Hepatocyte (in vitro differentiated cells): Measurements from ENCODE around the gene KIF3B. TPM values are rescaled to one million over a fixed set of nuclear protein-coding genes. Genes with fewer than 3 reads are reported as not detected.
A peak's percentile ranks its signal among the peaks of the same experiment; 100 is the strongest.

Source experiments
- DNase-seq: peaks from one replicate; pipeline ENCODE4 v3.0.0-alpha.2; 2016; ENCODE audit warnings: low spot score
- H2AFZ ChIP-seq: fragments of 200-600 bp; sonication (generic); 2 replicates; pipeline ENCODE4 v1.6.0; 2016; ENCODE audit warnings: antibody characterized with exemption, mild to moderate bottlenecking
- H3K27ac ChIP-seq: fragments of 200-600 bp; sonication (generic); 2 replicates; pipeline ENCODE4 v1.5.1; 2016; ENCODE audit warnings: mild to moderate bottlenecking
- H3K27me3 ChIP-seq: fragments of 200-600 bp; sonication (generic); 2 replicates; pipeline ENCODE4 v1.6.1; 2016
- H3K36me3 ChIP-seq: fragments of 200-600 bp; sonication (generic); replicated peaks from 2 replicates; pipeline ENCODE4 v1.5.1; 2016; ENCODE audit warnings: low read depth; ENCODE audit not compliant: insufficient read depth
- H3K4me1 ChIP-seq: fragments of 200-600 bp; sonication (generic); 2 replicates; pipeline ENCODE4 v1.5.1; 2016; ENCODE audit warnings: mild to moderate bottlenecking, moderate library complexity; ENCODE audit not compliant: insufficient read depth
- H3K4me2 ChIP-seq: fragments of 200-600 bp; sonication (generic); 2 replicates; pipeline ENCODE4 v1.6.0; 2016
- H3K4me3 ChIP-seq: fragments of 200-600 bp; sonication (generic); 2 replicates; pipeline ENCODE4 v1.5.1; 2016; ENCODE audit warnings: mild to moderate bottlenecking
- H3K79me2 ChIP-seq: fragments of 200-600 bp; sonication (generic); 2 replicates; pipeline ENCODE4 v1.6.0; 2017; ENCODE audit warnings: mild to moderate bottlenecking
- H3K9me2 ChIP-seq: fragments of 200-600 bp; sonication (generic); replicated peaks from 2 replicates; pipeline ENCODE4 v1.6.0; 2017; ENCODE audit warnings: mild to moderate bottlenecking; ENCODE audit not compliant: insufficient read depth
- H3K9me3 ChIP-seq: fragments of 200-600 bp; sonication (generic); 2 replicates; pipeline ENCODE4 v1.5.1; 2016; ENCODE audit warnings: low read depth, mild to moderate bottlenecking
- H4K20me1 ChIP-seq: fragments of 200-600 bp; sonication (generic); 2 replicates; pipeline ENCODE4 v1.6.0; 2016; ENCODE audit warnings: mild to moderate bottlenecking; ENCODE audit not compliant: insufficient read depth, poor library complexity, severe bottlenecking
- EZH2 ChIP-seq: fragments of 200-600 bp; sonication (generic); IDR thresholded peaks from 2 replicates; pipeline ENCODE4 v1.6.1; 2016; ENCODE audit warnings: antibody characterized with exemption, mild to moderate bottlenecking, borderline replicate concordance
- EZH2phosphoT487 ChIP-seq: fragments of 200-600 bp; sonication (generic); IDR thresholded peaks from one replicate; pipeline ENCODE4 v1.6.1; 2018; ENCODE audit warnings: antibody characterized with exemption, mild to moderate bottlenecking, low read depth, moderate library complexity; ENCODE audit not compliant: unreplicated experiment, severe bottlenecking
- WGBS: methylation state at CpG from one replicate; pipeline ENCODE4 v1.1.6; 2016; ENCODE audit warnings: low lambda C conversion rate; ENCODE audit errors: missing lambda C conversion rate; 5-methylcytosine and 5-hydroxymethylcytosine counted together
- polyA plus RNA-seq: library from polyadenylated mRNA; unstranded; fragments of >200 nt; fragmentation: Nextera tagmentation; extraction: Ambion mirVana; gene quantifications from 2 replicates; pipeline ENCODE4 v1.2.1, GENCODE V29; 2016
- total RNA-seq: library from RNA; depleted of rRNA; stranded (reverse); fragments of >200 nt; gene quantifications from 2 replicates; pipeline ENCODE4 v1.2.3, GENCODE V29; 2014
- TF ChIP-seq, protein P1 (sequence below): fragments of 200-600 bp; sonication (generic); IDR thresholded peaks from 2 replicates; pipeline ENCODE4 v1.5.1; 2016; ENCODE audit warnings: antibody characterized with exemption, mild to moderate bottlenecking; ENCODE audit not compliant: poor library complexity

The KIF3B gene
- total and polyA plus RNA-seq, 2 experiments from 2014 or later, result 11.7 to 32.0 TPM

DNA sequence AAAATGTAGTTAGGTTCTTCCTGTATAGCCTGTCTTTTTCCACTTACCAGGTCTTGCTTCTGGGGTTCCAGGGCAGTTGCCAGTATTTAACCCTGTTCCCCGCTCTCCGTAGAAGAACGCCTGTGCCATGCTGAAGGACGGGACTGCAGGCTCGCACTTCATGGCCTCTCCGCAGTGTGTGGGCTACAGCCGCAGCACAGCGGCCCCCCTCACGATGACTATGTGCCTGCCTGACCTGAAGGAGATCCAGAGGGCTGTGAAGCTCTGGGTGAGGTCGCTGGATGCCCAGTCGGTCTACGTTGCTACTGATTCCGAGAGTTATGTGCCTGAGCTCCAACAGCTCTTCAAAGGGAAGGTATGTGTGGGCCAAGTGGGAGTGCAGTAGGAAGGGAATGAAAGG lies 46.7 kb upstream of the KIF3B start:
- peaks cover 3% of the 10 kb centered on the region for H3K79me2 ChIP-seq
- no peaks in the 10 kb centered on the region for H4K20me1 ChIP-seq
- H3K4me3 ChIP-seq, result no peak overlapping the region
- no peak for DNase-seq
- no peak overlapping the region for H3K4me2 ChIP-seq
- no peaks in the 10 kb centered on the region for H3K9me2 ChIP-seq
- peaks cover 40% of the 10 kb centered on the region for H3K4me1 ChIP-seq
- no peak overlapping the region for H2AFZ ChIP-seq
- no peaks in the 10 kb centered on the region for H3K9me3 ChIP-seq
- no peaks in the 10 kb centered on the region for H3K36me3 ChIP-seq
- H3K27me3 ChIP-seq, result no peaks in the 10 kb centered on the region
- peak overlapping the region; percentile 98 for H3K27ac ChIP-seq
- 99% methylated on average over 13 of the region's 13 CpGs for WGBS
- TF ChIP-seq, protein P1, sequence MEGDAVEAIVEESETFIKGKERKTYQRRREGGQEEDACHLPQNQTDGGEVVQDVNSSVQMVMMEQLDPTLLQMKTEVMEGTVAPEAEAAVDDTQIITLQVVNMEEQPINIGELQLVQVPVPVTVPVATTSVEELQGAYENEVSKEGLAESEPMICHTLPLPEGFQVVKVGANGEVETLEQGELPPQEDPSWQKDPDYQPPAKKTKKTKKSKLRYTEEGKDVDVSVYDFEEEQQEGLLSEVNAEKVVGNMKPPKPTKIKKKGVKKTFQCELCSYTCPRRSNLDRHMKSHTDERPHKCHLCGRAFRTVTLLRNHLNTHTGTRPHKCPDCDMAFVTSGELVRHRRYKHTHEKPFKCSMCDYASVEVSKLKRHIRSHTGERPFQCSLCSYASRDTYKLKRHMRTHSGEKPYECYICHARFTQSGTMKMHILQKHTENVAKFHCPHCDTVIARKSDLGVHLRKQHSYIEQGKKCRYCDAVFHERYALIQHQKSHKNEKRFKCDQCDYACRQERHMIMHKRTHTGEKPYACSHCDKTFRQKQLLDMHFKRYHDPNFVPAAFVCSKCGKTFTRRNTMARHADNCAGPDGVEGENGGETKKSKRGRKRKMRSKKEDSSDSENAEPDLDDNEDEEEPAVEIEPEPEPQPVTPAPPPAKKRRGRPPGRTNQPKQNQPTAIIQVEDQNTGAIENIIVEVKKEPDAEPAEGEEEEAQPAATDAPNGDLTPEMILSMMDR, result no peak
- TF ChIP-seq EZH2phosphoT487, result no peak
- TF ChIP-seq EZH2, result no peak

DNA sequence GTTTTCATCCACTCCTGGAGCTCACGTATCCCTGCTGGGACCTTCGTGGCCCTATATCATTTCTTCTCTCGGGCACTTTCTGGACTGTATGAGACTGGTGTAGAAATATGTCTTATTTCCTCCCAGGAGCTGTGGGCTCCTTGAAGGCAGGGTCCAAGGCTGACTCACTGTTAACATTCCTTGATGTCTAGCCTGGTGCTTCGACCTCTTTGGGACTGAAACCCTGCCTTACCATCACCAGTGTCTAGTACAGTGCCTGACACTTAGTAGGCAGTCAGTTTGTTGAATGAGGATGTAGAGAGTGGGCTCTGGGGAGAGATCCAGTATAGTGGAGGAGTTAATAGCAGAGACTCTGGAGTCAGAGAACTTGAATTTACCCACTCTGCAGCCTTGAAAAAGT lies 46.2 kb upstream of the KIF3B start:
- 94% methylated on average over 4 of the region's 4 CpGs for WGBS
- peaks cover 40% of the 10 kb centered on the region for H3K4me1 ChIP-seq
- peak overlapping the region; percentile 98 for H3K27ac ChIP-seq

DNA sequence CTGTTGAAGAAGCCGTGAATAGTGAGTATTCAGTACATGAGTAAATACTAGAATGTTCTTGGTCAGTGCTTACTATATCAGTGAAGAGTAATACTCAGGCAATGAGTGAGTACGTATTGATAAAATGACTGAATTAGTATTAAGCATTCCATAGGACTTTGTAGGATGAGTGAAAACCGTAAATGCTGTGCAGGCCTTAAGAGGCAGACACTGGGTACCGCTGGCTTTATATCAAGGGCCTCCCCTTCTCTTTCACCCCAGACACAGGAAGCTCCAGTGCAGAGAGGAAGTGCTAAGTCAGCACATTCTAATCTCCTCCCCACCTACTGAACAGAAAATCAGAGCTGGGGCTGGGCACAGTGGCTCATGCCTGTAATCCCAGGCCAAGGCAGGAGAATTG lies 45.6 kb upstream of the KIF3B start:
- DNase-seq, result peak; percentile 57
- Histone ChIP-seq H3K9me2 (no peaks in the 10 kb centered on the region), H3K4me1 (peaks cover 36% of the 10 kb centered on the region), H2AFZ (no peak overlapping the region), H3K36me3 (no peaks in the 10 kb centered on the region), H3K4me3 (no peak overlapping the region), H3K27ac (peak overlapping the region; percentile 98), H3K27me3 (no peaks in the 10 kb centered on the region), H3K9me3 (no peaks in the 10 kb centered on the region), H4K20me1 (no peaks in the 10 kb centered on the region), H3K79me2 (no peaks in the 10 kb centered on the region), H3K4me2 (no peak overlapping the region)
- WGBS, result 75% methylated on average over 4 of the region's 4 CpGs
- TF ChIP-seq EZH2phosphoT487 (no peak), EZH2 (no peak)
- TF ChIP-seq, protein P1, result no peak

More for the DNA sequence above, 46.2 kb upstream of the KIF3B start:
- TF ChIP-seq EZH2 (no peak), EZH2phosphoT487 (no peak)
- TF ChIP-seq, protein P1, result no peak
- Histone ChIP-seq H3K9me3 (no peaks in the 10 kb centered on the region), H3K27me3 (no peaks in the 10 kb centered on the region), H3K79me2 (no peaks in the 10 kb centered on the region), H2AFZ (no peak overlapping the region), H4K20me1 (no peaks in the 10 kb centered on the region), H3K4me3 (no peak overlapping the region), H3K4me2 (no peak overlapping the region), H3K36me3 (no peaks in the 10 kb centered on the region), H3K9me2 (no peaks in the 10 kb centered on the region)
- DNase-seq, result no peak
